GM19372 (cell line): ENCODE data around the gene LRRIQ4.

ENCODE experiments used
- ATAC-seq: cut with Tn5 transposase; IDR thresholded peaks from one replicate; pipeline ENCODE4 v1.9.1; 2021; ENCODE audit warnings: mild to moderate bottlenecking, low read depth, moderate library complexity; ENCODE audit not compliant: unreplicated experiment

The LRRIQ4 gene

GRCh38 chr3:169848741-169849140, 36.1 kb downstream of the LRRIQ4 start:
- no peak for ATAC-seq

GRCh38 chr3:169850618-169851017, 37.9 kb downstream of the LRRIQ4 start:
- ATAC-seq = no peak

DNA sequence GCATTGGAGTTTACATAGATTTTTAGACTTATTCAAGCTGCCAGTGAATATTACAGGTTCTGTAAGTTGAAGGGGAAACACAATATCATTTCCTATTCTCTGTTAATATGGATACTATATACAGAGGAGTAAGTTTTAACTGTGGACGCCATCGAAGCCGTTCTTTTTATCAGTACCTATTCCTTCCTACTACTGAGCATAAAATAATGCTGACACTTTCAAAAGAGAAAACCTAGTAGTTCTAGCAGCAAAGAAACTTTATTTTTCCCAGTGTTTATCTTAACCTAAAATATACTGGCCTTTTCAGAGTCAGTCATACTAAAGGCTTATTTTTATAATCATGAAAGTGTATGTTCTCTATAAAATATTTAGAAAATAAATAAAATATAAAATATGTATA, 42.8 kb downstream of the LRRIQ4 start:
- no peak for ATAC-seq

DNA sequence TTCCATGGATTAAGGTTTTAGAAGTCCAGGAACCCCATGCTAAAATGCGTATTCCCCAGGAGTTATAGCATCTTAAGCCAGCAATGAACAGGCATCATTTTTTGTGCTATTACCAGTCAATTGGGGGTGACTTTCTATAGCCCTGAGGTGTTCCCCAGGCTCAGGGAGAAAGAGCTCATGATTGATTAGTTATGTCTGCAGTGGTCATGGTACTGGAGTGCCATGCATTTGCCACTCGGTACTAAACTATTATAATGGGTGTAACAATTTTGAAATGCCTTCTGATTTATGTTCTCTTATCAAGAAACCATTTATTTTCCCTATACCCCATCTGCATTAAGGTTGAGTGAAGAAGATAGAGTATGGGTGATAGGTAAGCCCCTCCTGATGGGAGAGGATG, 45.1 kb downstream of the LRRIQ4 start:
- no peak for ATAC-seq

DNA sequence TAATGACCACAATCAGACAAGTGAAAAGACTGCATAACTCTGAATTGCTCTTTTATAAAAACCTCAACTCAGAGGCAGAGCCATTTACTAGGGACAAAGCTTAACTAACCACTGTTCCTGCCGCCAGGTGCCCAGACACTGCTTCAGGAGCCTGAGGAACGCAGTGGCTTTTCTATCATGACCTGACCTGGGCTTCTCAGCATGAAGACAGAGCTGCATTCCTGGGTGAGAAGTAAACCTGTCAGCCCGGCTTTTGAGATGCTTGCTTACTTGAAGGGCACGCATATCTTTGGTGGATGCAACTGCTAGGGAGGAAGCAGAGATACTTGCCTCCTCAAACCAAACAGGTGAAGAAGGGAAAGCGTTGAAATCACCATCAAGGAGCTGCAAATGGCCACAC, 49.2 kb downstream of the LRRIQ4 start:
- no peak for ATAC-seq

DNA sequence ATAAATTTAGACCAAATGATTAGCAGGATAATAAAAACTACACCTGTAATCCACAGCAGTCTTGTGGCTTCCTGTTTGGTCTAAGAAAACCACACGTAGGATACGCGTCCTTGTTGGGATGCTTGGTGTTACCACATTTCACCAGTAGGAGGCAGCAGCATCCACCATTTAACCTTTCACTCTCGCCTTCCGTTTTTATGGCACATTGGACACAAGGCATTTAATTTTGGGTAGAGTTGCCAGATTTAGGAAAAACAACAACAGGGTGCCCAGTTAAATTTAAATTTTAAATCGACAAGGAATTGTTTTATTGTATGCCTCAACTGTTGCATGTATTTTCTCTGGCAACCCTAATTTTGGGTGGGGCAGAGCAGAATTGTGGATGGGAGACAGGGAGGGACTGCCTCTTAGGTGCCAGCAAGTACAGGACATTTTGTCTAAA, 50.8 kb downstream of the LRRIQ4 start:
- peak; percentile 73 for ATAC-seq

- ATAC-seq = no peak
These were observed 51.6 kb downstream of the LRRIQ4 start for GRCh38 chr3:169864270-169864669.

DNA sequence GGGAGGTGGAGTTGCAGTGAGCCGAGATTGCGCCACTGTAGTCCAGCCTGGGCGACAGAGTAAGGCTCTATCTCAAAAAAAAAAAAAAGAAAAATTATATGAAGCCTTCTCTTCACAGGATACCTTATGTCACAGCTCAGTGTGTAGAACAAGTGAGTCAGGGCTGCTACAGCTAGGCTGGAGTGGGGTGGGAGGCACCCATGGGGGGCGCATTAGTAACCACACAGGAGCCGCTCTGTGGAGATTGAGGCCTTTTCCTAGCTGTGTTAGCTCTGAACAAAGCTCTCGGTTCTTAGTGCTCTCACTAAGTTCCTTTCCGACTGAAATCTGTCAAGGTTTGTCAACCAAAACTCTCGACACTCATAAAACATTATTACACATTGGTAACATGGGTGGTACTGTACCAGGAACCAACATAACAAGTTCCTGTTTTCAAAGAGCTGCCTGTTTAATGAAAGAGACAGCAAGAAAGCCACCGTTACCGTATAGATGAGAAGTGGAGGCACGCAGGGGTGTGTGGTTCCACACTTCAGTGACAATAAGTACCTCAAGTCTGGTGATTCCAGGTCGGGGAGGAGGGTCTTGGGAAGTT, 52.6 kb downstream of the LRRIQ4 start:
- no peak for ATAC-seq

GRCh38 chr3:169867584-169868210, 55.0 kb downstream of the LRRIQ4 start:
- ATAC-seq = no peak

GRCh38 chr3:169868369-169868768, 55.7 kb downstream of the LRRIQ4 start:
- ATAC-seq = no peak

DNA sequence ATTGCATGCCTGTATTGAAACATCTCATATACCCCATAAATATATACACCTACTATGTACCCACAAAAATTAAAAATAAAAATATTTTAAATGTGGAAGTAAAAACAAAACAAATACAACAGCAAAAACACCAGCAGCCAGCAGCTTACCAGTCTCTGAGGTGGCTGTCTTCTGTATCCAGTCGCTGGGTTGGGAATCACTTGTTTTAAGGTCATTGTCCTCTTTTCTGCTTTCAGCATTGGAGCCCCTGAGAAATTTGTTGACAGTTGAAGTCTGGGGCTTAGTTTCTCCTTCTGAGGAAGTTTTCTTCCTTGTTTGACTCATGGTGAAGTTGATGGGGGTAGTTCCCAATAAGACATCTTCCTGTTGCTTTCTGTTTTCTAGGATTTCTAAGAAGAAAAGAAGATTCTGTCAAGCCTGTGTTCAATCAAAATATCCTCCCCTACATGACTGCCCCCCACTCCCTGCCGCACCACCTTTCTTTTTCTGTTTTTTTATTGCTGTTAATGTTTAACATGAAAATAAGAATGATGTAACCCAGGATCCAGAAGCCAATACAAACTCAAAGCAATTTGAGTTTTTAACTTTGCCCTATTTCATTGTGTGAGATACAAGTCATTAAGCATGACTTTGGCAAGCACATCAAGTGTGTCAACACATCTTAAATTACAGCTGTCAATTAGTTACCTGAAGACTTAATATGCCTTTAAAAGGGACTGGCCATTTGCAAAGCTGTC, 57.0 kb downstream of the LRRIQ4 start, which contains the start of gene LRRC31:
LRRC31 (minus strand) TSS at position 452 of the 737 bp plus-strand sequence; CDS start at position 324, 128 bp downstream.
- ATAC-seq = no peak

GRCh38 chr3:169871129-169871886, 58.6 kb downstream of the LRRIQ4 start:
- ATAC-seq = no peak

GRCh38 chr3:169879013-169879557, 66.4 kb downstream of the LRRIQ4 start:
- no peak for ATAC-seq

DNA sequence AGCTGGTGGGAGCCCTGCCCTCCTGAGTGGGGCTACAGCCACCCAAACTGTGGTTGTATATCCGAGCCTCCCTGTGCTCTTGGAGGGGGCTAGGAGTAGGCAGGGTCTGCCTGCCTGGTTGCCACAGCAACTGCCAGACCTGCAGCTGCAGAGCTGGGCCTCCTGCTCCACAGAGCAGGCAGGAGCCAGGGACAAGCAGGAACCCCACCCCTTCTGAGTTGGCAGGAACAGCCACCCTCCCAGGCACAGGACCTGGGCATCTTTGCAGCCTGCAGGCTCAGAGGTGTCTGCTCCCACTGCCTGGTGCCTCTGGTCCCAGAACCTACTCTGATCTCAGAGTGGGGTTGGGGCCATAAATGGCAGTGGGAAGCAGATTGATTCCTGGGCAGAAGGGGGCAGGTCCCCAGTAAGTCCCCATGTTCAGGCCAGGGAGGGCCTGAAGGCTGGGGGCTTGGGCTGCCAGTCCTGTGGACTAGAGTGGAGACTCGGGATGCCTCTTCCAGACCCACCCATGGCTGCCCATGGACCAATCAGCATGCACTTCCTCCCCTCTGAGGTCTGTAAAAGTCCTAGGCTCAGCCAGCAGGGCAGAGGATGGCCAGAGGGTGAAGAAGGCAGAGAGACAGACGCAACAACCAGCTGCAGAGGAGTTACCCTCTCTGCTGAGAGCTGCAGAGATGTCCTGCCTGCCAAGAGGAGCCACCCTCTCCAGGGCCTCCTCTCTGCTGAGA, 67.3 kb downstream of the LRRIQ4 start:
- no peak for ATAC-seq

- no peak for ATAC-seq
These were observed 68.0 kb downstream of the LRRIQ4 start for GRCh38 chr3:169880576-169881250.

DNA sequence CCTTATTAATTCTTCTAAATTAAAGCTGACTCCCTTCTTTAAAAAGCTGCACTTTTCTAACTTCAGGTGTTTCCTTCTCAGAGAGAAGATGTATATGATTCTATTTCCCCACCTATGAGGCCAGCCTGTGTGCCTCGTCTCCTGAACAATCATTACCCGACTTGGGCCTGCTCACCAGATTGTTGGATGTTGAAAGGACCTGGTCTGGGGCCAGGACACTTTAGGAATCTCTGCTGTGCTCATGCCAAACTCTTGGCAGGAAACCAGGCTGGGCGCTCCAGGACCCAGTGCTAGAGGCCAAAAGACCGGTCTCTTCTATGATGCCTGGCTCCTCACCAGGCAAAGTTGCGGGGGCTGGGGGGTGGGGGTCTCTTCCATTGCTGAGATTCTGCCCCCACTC, 74.0 kb downstream of the LRRIQ4 start:
- no peak for ATAC-seq
